ENCODE data around the gene HRCT1.
A peak's percentile ranks its signal among the peaks of the same experiment; 100 is the strongest.
"Not testable (repeated sequence)": the region's sequence is repeated elsewhere in the genome, so short reads cannot be mapped to it uniquely, and the experiment has no call there.

Gene HRCT1

DNA sequence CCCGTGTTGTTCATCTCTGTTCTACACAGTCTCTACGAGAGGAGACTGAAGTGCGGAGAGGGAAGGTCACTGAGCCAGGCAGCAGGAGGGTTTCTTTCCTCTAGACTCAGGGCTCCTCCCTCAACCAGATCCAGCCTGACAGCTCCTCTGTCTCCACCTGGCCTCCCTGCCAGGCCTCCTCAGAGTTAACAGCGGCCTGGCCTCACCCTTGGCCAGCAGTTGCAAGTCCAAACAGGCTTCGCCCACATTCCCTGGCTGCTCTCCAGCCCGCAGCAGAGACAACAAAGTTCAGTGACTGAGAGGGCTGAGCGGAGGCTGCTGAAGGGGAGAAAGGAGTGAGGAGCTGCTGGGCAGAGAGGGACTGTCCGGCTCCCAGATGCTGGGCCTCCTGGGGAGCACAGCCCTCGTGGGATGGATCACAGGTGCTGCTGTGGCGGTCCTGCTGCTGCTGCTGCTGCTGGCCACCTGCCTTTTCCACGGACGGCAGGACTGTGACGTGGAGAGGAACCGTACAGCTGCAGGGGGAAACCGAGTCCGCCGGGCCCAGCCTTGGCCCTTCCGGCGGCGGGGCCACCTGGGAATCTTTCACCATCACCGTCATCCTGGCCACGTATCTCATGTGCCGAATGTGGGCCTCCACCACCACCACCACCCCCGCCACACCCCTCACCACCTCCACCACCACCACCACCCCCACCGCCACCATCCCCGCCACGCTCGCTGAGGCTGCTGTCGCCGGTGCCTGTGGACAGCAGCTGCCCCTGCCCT lies at the start of gene HRCT1:
Gene HRCT1 (plus strand): TSS at position 291 of the 768 bp plus-strand sequence. CDS start 86 bp downstream, at position 377.
- DNase-seq (ENCODE audit: low read depth) = no peak

GRCh38 chr9:35856206-35856605 lies 49.8 kb upstream of the HRCT1 start:
- DNase-seq (ENCODE audit: low read depth) = no peak

GRCh38 chr9:35856882-35857281 lies 49.1 kb upstream of the HRCT1 start:
- no peak for DNase-seq (ENCODE audit: low read depth)

DNA sequence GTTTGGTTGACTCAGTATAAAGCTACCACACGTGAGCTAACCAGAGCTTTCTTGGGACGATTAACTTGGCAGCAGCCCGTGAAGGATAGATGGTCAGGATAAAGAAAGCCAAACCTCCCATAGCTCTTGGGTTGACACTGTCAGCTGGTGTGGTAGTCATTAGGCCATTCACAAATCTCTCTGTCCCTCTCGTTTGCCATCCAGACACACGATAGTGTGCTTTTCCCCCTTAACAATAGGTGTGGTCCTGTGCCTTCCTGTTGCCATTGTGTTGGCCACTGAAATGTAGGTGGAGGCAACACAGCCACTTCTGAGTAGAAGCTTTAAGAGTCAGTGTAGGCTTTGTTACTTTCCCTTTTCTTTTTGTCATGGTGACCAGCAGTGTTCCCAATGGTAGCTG lies 47.5 kb upstream of the HRCT1 start:
- DNase-seq (ENCODE audit: low read depth) = no peak

DNA sequence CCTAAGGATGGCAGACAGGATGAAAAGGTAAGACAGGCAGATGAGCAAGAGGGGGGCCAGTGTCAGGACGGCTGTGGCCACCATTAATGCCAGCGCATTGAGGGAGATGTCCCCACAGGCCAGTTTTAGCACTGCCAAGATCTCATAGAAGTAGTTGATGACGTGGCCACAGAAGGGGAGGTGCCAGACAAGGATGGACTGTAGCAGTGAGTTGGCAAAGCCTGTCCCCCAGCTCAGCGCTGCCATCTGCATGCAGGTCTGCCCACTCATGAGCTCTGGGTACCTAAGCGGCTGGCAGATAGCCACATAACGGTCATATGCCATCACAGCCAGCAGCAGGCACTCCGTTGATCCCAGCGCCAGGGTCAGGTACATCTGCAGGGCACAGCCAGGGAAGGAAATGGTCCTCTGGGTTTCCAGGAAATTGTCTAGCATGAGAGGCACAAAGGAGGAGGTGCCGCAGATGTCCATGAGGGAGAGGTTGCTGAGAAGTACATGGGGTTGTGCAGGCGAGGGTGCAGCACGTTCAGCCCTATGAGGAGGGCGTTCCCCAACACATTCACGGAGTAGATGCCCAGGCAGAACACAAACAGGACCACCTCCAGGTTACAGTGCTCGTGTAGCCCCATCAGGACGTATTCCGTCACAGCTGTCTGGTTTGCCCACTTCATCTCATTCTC lies 46.6 kb upstream of the HRCT1 start:
- DNase-seq (ENCODE audit: low read depth) = no peak

DNA sequence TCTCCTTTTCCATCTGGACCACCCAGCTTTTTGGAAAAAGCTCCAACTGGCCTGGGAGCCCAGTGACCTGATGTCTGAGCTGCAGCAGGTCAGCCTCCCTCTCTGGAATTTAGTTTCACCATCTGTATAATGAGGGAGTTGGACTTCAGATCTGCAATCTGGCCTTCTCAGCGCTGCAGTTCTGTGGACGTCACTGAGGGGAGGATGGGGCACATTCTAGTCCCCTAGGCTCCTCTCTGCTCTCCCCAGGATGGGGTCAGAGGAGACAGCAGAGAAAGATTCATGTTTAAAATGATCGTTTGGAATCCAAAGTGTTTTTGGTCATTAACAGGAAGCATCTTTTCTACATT lies 46.0 kb upstream of the HRCT1 start:
- no peak for DNase-seq (ENCODE audit: low read depth)

- DNase-seq (ENCODE audit: low read depth) = no peak
Measured at GRCh38 chr9:35861161-35861897, 44.7 kb upstream of the HRCT1 start.

- no peak for DNase-seq (ENCODE audit: low read depth)
Measured at GRCh38 chr9:35862328-35862727, 43.7 kb upstream of the HRCT1 start.

- no peak for DNase-seq (ENCODE audit: low read depth)
Measured at GRCh38 chr9:35863583-35863982, 42.4 kb upstream of the HRCT1 start.

- no peak for DNase-seq (ENCODE audit: low read depth)
Measured at GRCh38 chr9:35864695-35865255, 41.2 kb upstream of the HRCT1 start.

DNA sequence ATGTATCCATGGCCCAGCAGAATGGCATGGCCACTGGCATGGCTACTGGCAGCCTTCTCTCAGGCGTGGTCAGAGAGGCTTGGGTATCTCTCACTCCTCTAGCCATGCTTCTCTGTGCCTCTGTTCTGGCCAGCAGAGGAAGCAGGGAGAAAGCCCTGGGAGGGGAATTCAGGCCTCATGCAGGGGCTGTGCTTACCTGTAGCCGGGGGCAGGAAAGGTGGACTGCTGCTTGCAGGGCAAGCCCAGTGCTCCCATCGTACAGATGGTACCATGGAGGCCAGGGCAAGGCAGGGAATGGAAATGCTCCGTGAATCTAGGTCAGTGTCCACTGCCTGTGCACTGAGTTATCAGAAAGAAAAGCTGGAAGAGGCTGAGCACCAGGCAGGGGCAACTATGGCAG lies 38.5 kb upstream of the HRCT1 start:
- DNase-seq (ENCODE audit: low read depth) = no peak

- no peak for DNase-seq (ENCODE audit: low read depth)
Measured at GRCh38 chr9:35868933-35869332, 37.1 kb upstream of the HRCT1 start.

- DNase-seq (ENCODE audit: low read depth) = no peak
Measured at GRCh38 chr9:35869621-35870216, 36.3 kb upstream of the HRCT1 start.

DNA sequence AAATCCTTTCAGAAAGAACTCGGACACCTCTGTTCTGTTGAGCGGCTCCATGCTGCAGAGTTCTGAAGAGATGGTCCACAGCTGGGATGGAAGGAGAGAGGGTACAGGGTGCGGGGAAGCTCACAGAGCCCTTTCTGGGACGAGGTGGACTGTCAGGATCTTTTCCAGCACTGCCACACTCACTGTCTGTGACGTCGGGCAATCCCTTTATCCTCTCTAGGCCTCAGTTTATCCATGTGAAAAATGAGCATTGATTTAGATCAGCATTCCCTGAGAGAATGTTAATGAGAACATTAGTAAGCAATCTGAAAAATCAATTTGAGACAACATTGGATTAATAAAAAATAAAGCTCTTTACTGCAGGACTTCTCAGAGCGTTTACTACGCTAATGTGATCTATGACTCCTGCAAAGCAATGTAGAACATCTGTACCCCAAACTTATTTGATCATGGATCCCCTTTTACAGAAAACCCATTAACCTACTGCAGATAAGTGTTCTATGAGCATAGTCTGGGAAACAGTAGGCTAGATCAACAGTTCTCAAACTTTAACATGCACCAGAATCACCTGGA lies 35.6 kb upstream of the HRCT1 start, which contains the start of gene OR13J1:
Gene OR13J1 (minus strand): TSS at position 51 of the 573 bp plus-strand sequence. CDS start 0 bp downstream, at position 51.
- no peak for DNase-seq (ENCODE audit: low read depth)

GRCh38 chr9:35871545-35871944 lies 34.5 kb upstream of the HRCT1 start:
- DNase-seq (ENCODE audit: low read depth) = no peak

DNA sequence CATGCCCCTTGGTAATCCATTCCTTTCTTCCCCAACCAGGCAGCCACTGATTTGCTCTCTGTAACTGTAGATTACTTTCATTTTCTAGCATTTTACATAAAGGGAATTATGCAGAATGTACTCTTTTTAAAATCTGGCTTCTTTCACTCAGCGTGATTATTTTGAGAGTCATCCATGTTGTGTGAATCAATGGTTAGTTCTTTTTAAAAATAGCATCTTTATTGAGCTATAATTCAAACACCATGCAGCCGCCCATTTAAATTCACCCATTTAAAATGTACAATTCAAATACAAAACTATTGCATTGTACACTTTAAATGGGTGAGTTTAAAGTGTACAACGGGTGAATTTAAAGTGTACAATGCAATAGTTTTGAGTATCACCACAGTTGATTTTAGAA lies 33.5 kb upstream of the HRCT1 start:
- DNase-seq (ENCODE audit: low read depth) = no peak

- peak; percentile 73 for DNase-seq (ENCODE audit: low read depth)
Measured at GRCh38 chr9:35882263-35882848, 23.6 kb upstream of the HRCT1 start.

DNA sequence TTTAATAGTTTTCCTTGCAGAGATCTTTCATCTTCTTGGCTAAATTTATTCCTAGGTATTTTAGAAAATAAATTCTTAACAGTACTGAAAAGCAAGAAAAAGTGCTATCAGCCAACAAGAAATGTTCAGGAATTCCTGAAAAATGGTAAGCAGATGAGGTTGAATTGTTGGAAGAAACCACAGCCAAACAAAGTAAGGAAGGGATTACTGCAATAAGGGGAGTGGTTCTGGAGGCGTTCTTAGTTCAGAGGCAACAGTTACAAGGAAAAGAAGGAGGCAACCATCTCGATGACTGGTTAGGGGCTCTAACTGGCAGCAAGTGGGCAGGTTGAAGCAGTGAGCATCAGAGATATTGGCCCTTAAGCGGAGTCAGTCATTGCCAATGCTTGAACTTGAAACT lies 23.0 kb upstream of the HRCT1 start:
- no peak for DNase-seq (ENCODE audit: low read depth)

DNA sequence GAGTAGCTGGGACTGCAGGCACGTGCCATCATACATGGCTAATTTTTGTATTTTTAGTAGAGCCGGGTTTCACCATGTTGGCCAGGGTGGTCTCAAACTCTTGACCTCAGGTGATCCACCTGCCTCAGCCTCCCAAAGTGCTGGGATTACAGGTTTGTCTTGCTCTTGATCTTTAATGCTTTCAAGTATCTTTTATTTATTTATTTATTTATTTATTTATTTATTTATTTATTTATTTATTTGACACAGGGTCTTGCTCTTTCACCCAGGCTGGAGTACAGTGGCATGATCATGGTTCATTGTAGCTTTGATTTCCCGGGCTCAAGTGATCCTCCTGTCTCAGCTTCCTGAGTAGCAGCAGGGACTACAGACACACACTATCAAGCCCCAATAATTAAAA lies 21.1 kb upstream of the HRCT1 start:
- DNase-seq (ENCODE audit: low read depth) = not testable (repeated sequence)

DNA sequence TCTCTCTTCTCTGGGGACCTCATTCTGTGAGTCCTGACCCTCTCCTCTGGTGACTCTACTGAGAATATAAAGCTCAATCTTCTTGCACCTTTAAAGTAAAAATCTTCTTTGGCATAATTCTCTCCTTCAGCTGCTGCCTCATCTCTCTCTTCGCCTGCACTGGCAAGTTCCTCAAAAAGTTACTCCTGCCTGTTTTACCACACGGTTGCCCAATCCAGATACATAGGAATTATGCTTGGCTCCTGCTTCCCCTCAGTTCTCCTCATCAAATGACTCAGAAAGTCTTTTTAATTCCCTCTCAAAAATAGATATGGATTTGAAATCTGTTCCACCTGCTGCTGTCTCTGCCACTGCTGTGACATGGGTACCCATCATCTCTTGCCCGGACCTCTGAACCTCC lies 14.4 kb upstream of the HRCT1 start:
- DNase-seq (ENCODE audit: low read depth) = no peak

DNA sequence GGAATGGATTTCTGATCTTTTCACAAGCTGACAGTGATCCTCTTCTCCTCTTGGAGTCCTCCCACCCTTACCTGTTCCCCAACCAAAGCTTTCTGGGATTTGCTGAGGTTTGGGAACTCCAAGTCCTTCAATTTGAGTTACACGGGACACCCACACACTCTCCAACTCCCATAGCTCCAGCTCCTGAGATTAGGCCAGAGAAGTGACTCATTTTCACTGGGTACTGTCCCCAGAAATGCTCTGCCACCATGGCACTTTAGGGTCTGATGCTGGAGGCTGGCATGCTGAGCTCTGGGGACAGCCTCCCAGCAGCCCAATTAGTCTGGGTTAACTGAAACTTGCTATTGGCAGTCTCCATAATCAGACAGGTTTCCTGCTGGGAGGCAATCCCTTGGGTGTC lies 14.0 kb upstream of the HRCT1 start:
- no peak for DNase-seq (ENCODE audit: low read depth)
